H1 (cell line): ENCODE data around the gene COG7. TPM values are rescaled to one million over a fixed set of nuclear protein-coding genes. Genes with fewer than 3 reads are reported as not detected.

Experiments
- CTCF ChIA-PET: fragments of 300-600 bp; sonication (Branson Sonifier 250); formaldehyde crosslinking; loops from one replicate; lab custom pipeline; 2021; ENCODE audit not compliant: partially characterized antibody; lab: Charles Lee
- POLR2A ChIA-PET: fragments of 300-600 bp; sonication (Branson Sonifier 250); formaldehyde crosslinking; loops from one replicate; lab custom pipeline; 2021; ENCODE audit warnings: inconsistent platforms; ENCODE audit not compliant: partially characterized antibody; lab: Charles Lee
- DNase-seq, 2 experiments: peaks; one replicate each; pipeline versions ENCODE4 v3.0.0 to v3.0.0-alpha.2; 2010 to 2022; ENCODE audit warnings: low spot score in 2 of 2, low read depth in 1 of 2, mixed read lengths in 1 of 2
- FAIRE-seq: peaks from 2 replicates; lab custom pipeline; 2011; peaks lifted over from hg19 to GRCh38; lab: Jason Lieb, UNC
- H2AFZ ChIP-seq: 2 replicates; pipeline ENCODE4 v1.8.1; 2012; ENCODE audit warnings: low read length, inconsistent platforms
- H2AK5ac ChIP-seq: 2 replicates; pipeline ENCODE4 v1.6.1; 2013; ENCODE audit warnings: low read depth, low read length
- H2BK120ac ChIP-seq: replicated peaks from 2 replicates; pipeline ENCODE3; 2013; ENCODE audit warnings: low read depth, low read length, inconsistent platforms
- H2BK12ac ChIP-seq: 2 replicates; pipeline ENCODE4 v1.6.1; 2013; ENCODE audit warnings: low read depth, low read length
- H2BK15ac ChIP-seq: 2 replicates; pipeline ENCODE4 v1.6.1; 2013; ENCODE audit warnings: low read length
- H2BK20ac ChIP-seq: 2 replicates; pipeline ENCODE4 v1.6.1; 2013; ENCODE audit warnings: low read length
- H2BK5ac ChIP-seq: 2 replicates; pipeline ENCODE4 v1.6.1; 2013; ENCODE audit warnings: low read depth, low read length
- H3K14ac ChIP-seq: 2 replicates; pipeline ENCODE4 v1.6.1; 2013; ENCODE audit warnings: inconsistent platforms; ENCODE audit not compliant: insufficient read length
- H3K18ac ChIP-seq: 2 replicates; pipeline ENCODE4 v1.6.1; 2013; ENCODE audit warnings: low read length; ENCODE audit errors: extremely low read depth
- H3K23ac ChIP-seq: 2 replicates; pipeline ENCODE4 v1.6.1; 2013; ENCODE audit warnings: inconsistent platforms; ENCODE audit not compliant: insufficient read length
- H3K23me2 ChIP-seq: 2 replicates; pipeline ENCODE4 v1.6.1; 2013; ENCODE audit warnings: low read depth, low read length
- H3K27ac ChIP-seq: 2 replicates; pipeline ENCODE4 v1.6.1; 2011; ENCODE audit warnings: low read depth, low read length, inconsistent platforms
- H3K27me3 ChIP-seq, 4 experiments: replicated peaks in 1 of 4; 1 replicate in 1 of 4; 2 replicates in 3 of 4; pipeline versions ENCODE4 v1.6.1 to v1.8.1; 2011 to 2013; ENCODE audit warnings: low read length in 3 of 4, mild to moderate bottlenecking in 3 of 4, inconsistent platforms in 2 of 4, mixed read lengths in 2 of 4, moderate library complexity in 1 of 4; ENCODE audit not compliant: control insufficient read depth in 3 of 4, insufficient read depth in 3 of 4; ENCODE audit errors: extremely low read depth in 1 of 4
- H3K36me3 ChIP-seq, 4 experiments: 2 replicates each; pipeline versions ENCODE4 v1.6.1 to v1.8.1; 2011 to 2013; ENCODE audit warnings: mild to moderate bottlenecking in 4 of 4, low read length in 3 of 4, moderate library complexity in 2 of 4, control low read depth in 1 of 4, inconsistent platforms in 1 of 4; ENCODE audit not compliant: insufficient read depth in 4 of 4, control insufficient read depth in 2 of 4
- H3K4ac ChIP-seq: replicated peaks from 2 replicates; pipeline ENCODE3; 2013; ENCODE audit warnings: low read length, low read depth, mixed read lengths, inconsistent platforms; ENCODE audit not compliant: insufficient read length
- H3K4me1 ChIP-seq, 4 experiments: replicated peaks in 1 of 4; 1 replicate in 1 of 4; 2 replicates in 3 of 4; pipeline versions ENCODE4 v1.6.1 to v1.8.1; 2011 to 2013; ENCODE audit warnings: low read length in 3 of 4, inconsistent platforms in 2 of 4, mixed read lengths in 1 of 4; ENCODE audit not compliant: insufficient read depth in 4 of 4, control insufficient read depth in 3 of 4
- H3K4me2 ChIP-seq, 2 experiments: 2 replicates each; pipeline versions ENCODE4 v1.6.1 to v1.8.1; 2011 to 2013; ENCODE audit warnings: low read depth in 2 of 2, low read length in 2 of 2, control low read depth in 1 of 2, inconsistent platforms in 1 of 2, mild to moderate bottlenecking in 1 of 2; ENCODE audit not compliant: insufficient read depth in 1 of 2
- H3K4me3 ChIP-seq, 4 experiments: fragments of 200-600, 300-600 bp in 1 of 4; sonication (generic), shearing (Covaris generic), sonication (Bioruptor Twin) in 1 of 4; 2 replicates each; pipeline versions ENCODE4 v1.5.1 to v1.8.1; 2011 to 2016; ENCODE audit warnings: low read length in 4 of 4, low read depth in 3 of 4, control low read depth in 2 of 4, inconsistent platforms in 2 of 4, mild to moderate bottlenecking in 2 of 4, mixed read lengths in 1 of 4, moderate library complexity in 1 of 4; ENCODE audit not compliant: insufficient read depth in 2 of 4; ENCODE audit errors: extremely low read depth in 1 of 4
- H3K56ac ChIP-seq: replicated peaks from 2 replicates; pipeline ENCODE3; 2013; ENCODE audit warnings: low read depth, mild to moderate bottlenecking, mixed read lengths, low read length, inconsistent platforms; ENCODE audit not compliant: insufficient read length
- H3K79me1 ChIP-seq: 2 replicates; pipeline ENCODE4 v1.6.1; 2013; ENCODE audit warnings: low read depth, low read length, control low read depth
- H3K79me2 ChIP-seq, 2 experiments: 2 replicates each; pipeline versions ENCODE4 v1.6.1 to v1.8.1; 2012 to 2013; ENCODE audit warnings: low read length in 2 of 2, mild to moderate bottlenecking in 2 of 2, inconsistent platforms in 1 of 2; ENCODE audit not compliant: insufficient read depth in 2 of 2, control insufficient read depth in 1 of 2
- H3K9ac ChIP-seq, 4 experiments: replicated peaks in 1 of 4; 1 replicate in 1 of 4; 2 replicates in 3 of 4; pipeline versions ENCODE4 v1.6.1 to v1.8.1; 2011 to 2013; ENCODE audit warnings: low read depth in 3 of 4, low read length in 3 of 4, control low read depth in 2 of 4, mild to moderate bottlenecking in 2 of 4, moderate library complexity in 2 of 4, inconsistent platforms in 1 of 4; ENCODE audit errors: extremely low read depth in 1 of 4
- H3K9me3 ChIP-seq, 2 experiments: 2 replicates each; pipeline versions ENCODE4 v1.6.1 to v1.8.1; 2012 to 2013; ENCODE audit warnings: mild to moderate bottlenecking in 2 of 2, moderate library complexity in 2 of 2, control low read depth in 1 of 2, inconsistent platforms in 1 of 2, low read depth in 1 of 2, low read length in 1 of 2, mixed read lengths in 1 of 2; ENCODE audit not compliant: insufficient read depth in 2 of 2
- H4K20me1 ChIP-seq, 2 experiments: replicated peaks in 1 of 2; 2 replicates each; pipeline versions ENCODE3 to v1.8.1; 2011 to 2013; ENCODE audit warnings: inconsistent platforms in 2 of 2, low read length in 2 of 2, mild to moderate bottlenecking in 1 of 2; ENCODE audit not compliant: insufficient read depth in 2 of 2, control insufficient read depth in 1 of 2
- H4K5ac ChIP-seq: 2 replicates; pipeline ENCODE4 v1.6.1; 2013; ENCODE audit warnings: low read length, low read depth, mixed read lengths, inconsistent platforms; ENCODE audit not compliant: insufficient read length
- H4K8ac ChIP-seq: 2 replicates; pipeline ENCODE4 v1.8.0; 2013; ENCODE audit warnings: mild to moderate bottlenecking, moderate library complexity, low read length, inconsistent platforms; ENCODE audit not compliant: insufficient read depth; ENCODE audit errors: extremely low read depth
- H4K91ac ChIP-seq: replicated peaks from 2 replicates; pipeline ENCODE3; 2013; ENCODE audit warnings: low read length, mixed read lengths, inconsistent platforms; ENCODE audit not compliant: insufficient read length
- BACH1 ChIP-seq: IDR thresholded peaks from 2 replicates; pipeline ENCODE4 v1.6.1; 2012; ENCODE audit warnings: low read length, improper control_type of control experiment
- CBX5 ChIP-seq: fragments of 300-800, 300-1000 bp; sonication (generic); IDR thresholded peaks from 2 replicates; pipeline ENCODE4 v1.7.1; 2016; ENCODE audit warnings: antibody characterized with exemption, low read length, low read depth
- CHD2 ChIP-seq: IDR thresholded peaks from 2 replicates; pipeline ENCODE4 v1.6.1; 2012; ENCODE audit warnings: low read length, improper control_type of control experiment
- EGR1 ChIP-seq: IDR thresholded peaks from 2 replicates; pipeline ENCODE4 v1.6.1; 2011; ENCODE audit warnings: low read depth, low read length, borderline replicate concordance
- GTF2F1 ChIP-seq: IDR thresholded peaks from 2 replicates; pipeline ENCODE4 v1.6.1; 2012; ENCODE audit warnings: low read depth, low read length, improper control_type of control experiment, borderline replicate concordance
- NANOG ChIP-seq: IDR thresholded peaks from 2 replicates; pipeline ENCODE4 v1.6.1; 2011; ENCODE audit warnings: low read length, low read depth, mild to moderate bottlenecking, inconsistent platforms; ENCODE audit not compliant: insufficient read depth, poor library complexity, severe bottlenecking
- POU5F1 ChIP-seq: IDR thresholded peaks from 2 replicates; pipeline ENCODE4 v1.6.1; 2011; ENCODE audit warnings: low read depth, mild to moderate bottlenecking, low read length, moderate library complexity
- SAP30 ChIP-seq: fragments of 300-600 bp; sonication (generic); IDR thresholded peaks from 2 replicates; pipeline ENCODE4 v1.7.1; 2012; ENCODE audit warnings: low read length, moderate library complexity, mild to moderate bottlenecking, inconsistent platforms; ENCODE audit not compliant: insufficient read depth, insufficient replicate concordance
- SIRT6 ChIP-seq: IDR thresholded peaks from one replicate; pipeline ENCODE4 v1.7.1; 2012; ENCODE audit warnings: low read length, inconsistent platforms
- SP1 ChIP-seq: IDR thresholded peaks from 2 replicates; pipeline ENCODE4 v1.6.1; 2011; ENCODE audit warnings: low read depth, low read length
- TAF1 ChIP-seq: IDR thresholded peaks from 2 replicates; pipeline ENCODE4 v1.6.1; 2011; ENCODE audit warnings: mild to moderate bottlenecking, low read depth, low read length
- TAF7 ChIP-seq: optimal IDR thresholded peaks from 2 replicates; pipeline ENCODE3; 2011; ENCODE audit warnings: low read depth, mild to moderate bottlenecking, inconsistent platforms, low read length, moderate library complexity, borderline replicate concordance
- TBP ChIP-seq: IDR thresholded peaks from 2 replicates; pipeline ENCODE4 v1.6.1; 2011; ENCODE audit warnings: low read depth, low read length, improper control_type of control experiment
- TCF12 ChIP-seq: IDR thresholded peaks from 2 replicates; pipeline ENCODE4 v1.6.1; 2011; ENCODE audit warnings: low read depth, mild to moderate bottlenecking, low read length
- TEAD4 ChIP-seq: IDR thresholded peaks from 2 replicates; pipeline ENCODE4 v1.6.1; 2012; ENCODE audit warnings: low read depth, low read length, inconsistent platforms, mixed read lengths
- WGBS, 2 experiments: shearing (Covaris generic) in 1 of 2; methylation state at CpG; one replicate each; pipeline versions ENCODE4 v1.1.6 to v1.1.7; 2013 to 2015; ENCODE audit warnings: low lambda C conversion rate in 2 of 2, mixed read lengths in 2 of 2, inconsistent platforms in 1 of 2, low coverage in 1 of 2, missing lambda C conversion rate in 1 of 2; ENCODE audit not compliant: insufficient replicate concordance in 2 of 2, insufficient coverage in 1 of 2, insufficient read length in 1 of 2; ENCODE audit errors: extremely low coverage in 1 of 2, missing lambda C conversion rate in 1 of 2; 5-methylcytosine and 5-hydroxymethylcytosine counted together
- polyA plus RNA-seq, 7 experiments: library from polyadenylated mRNA; depleted of rRNA in 3 of 7; stranded (reverse) in 5 of 7; unstranded in 2 of 7; fragments of >200 nt in 5 of 7; fragments of 200-250 nt in 2 of 7; gene quantifications; 1 replicate in 5 of 7; 2 replicates in 1 of 7; 4 replicates in 1 of 7; pipeline versions ENCODE4 v1.2.1 to v1.2.3, GENCODE V29; 2011 to 2013; ENCODE audit warnings: missing spikeins in 2 of 7, mixed read lengths in 2 of 7
- total RNA-seq: library from RNA; stranded (reverse); fragmentation: NEBNext Ultra II Directional; extraction: Animal tissue kit (Norgen Biotek cat#: 25700); gene quantifications from 2 replicates; pipeline ENCODE4 v1.2.1, GENCODE V29; 2021

Gene COG7
- total and polyA plus RNA-seq, 2 of the 8 experiments (the other 6 are each of a cell fraction or from before 2014, with no cell fraction given), result 17.2 to 40.4 TPM

GRCh38 chr16:23469814-23470213 lies 16.8 kb upstream of the COG7 start:
- Histone ChIP-seq H3K79me1 (no peaks in the 10 kb centered on the region), H2BK5ac (no peak overlapping the region), H3K4me2 (no peak overlapping the region), H4K20me1 (peaks cover 5 to 6% of the 10 kb centered on the region in 2 experiments), H3K23ac (no peak overlapping the region), H2BK120ac (no peak overlapping the region), H3K79me2 (no peaks in the 10 kb centered on the region), H3K23me2 (no peaks in the 10 kb centered on the region), H2BK15ac (no peak overlapping the region), H3K27ac (no peak overlapping the region), H3K4me3 (no peak overlapping the region), H4K8ac (no peak overlapping the region), H3K56ac (no peak overlapping the region), H3K36me3 (peaks cover 34 to 81% (median 56%) of the 10 kb centered on the region in 4 experiments), H4K91ac (no peak overlapping the region), H2AFZ (no peak overlapping the region), H4K5ac (no peak overlapping the region), H2AK5ac (no peak overlapping the region), H3K4me1 (no peaks in the 10 kb centered on the region), H2BK12ac (no peak overlapping the region), H3K18ac (no peak overlapping the region), H3K14ac (no peak overlapping the region), H2BK20ac (no peak overlapping the region), H3K9me3 (no peaks in the 10 kb centered on the region), H3K4ac (no peak overlapping the region), H3K9ac (no peak overlapping the region), H3K27me3 (no peaks in the 10 kb centered on the region)
- CTCF ChIA-PET, result no interaction called here
- POLR2A ChIA-PET, result no interaction called here
- no peak for TF ChIP-seq TBP
- TF ChIP-seq SAP30, result no peak
- TF ChIP-seq BACH1, result no peak
- TF ChIP-seq CBX5, result no peak
- no peak for TF ChIP-seq TCF12
- no peak for TF ChIP-seq TAF7
- TF ChIP-seq POU5F1, result no peak
- no peak for TF ChIP-seq CHD2
- no peak for TF ChIP-seq GTF2F1
- TF ChIP-seq EGR1, result no peak
- TF ChIP-seq TAF1, result no peak
- no peak for TF ChIP-seq SP1
- no peak for TF ChIP-seq NANOG
- TF ChIP-seq TEAD4, result no peak
- no peak for TF ChIP-seq SIRT6
- DNase-seq (no peak), FAIRE-seq (no peak)
- 88% methylated on average over 6 of the region's 6 CpGs; no CpG with 5 or more reads in 1 of the 2 experiments for WGBS, 2 experiments
